IMR-90 (cell line): Measurements from ENCODE around the gene CNGB1. TPM values are rescaled to one million over a fixed set of nuclear protein-coding genes. Genes with fewer than 3 reads are reported as not detected.

Experiments
- ATAC-seq: fragments of 200-7000 bp; cut with Tn5 transposase; 2 replicates; pipeline ENCODE4 v1.9.1; 2020; ENCODE audit warnings: low read depth, mild to moderate bottlenecking, moderate library complexity
- BruUV-seq: library from RNA; stranded (reverse); fragments of 400-500 nt; replicated peaks from 2 replicates; lab custom pipeline; 2021; lab: Mats Ljungman, UMichigan
- CTCF ChIA-PET: fragments of 300-600 bp; formaldehyde crosslinking; extraction: SDS; loops from one replicate; lab custom pipeline; 2021; ENCODE audit warnings: antibody characterized with exemption; lab: Yijun Ruan, JAX
- POLR2A ChIA-PET: fragments of 300-600 bp; sonication (Branson Sonifier 250); formaldehyde crosslinking; loops from one replicate; lab custom pipeline; 2022; ENCODE audit warnings: antibody characterized with exemption; ENCODE audit not compliant: unreplicated experiment; lab: Charles Lee
- DNase-seq: peaks from one replicate; pipeline ENCODE4 v3.0.0; 2013
- H2AFZ ChIP-seq: replicated peaks from 2 replicates; pipeline ENCODE3; 2013; ENCODE audit warnings: low read length, mild to moderate bottlenecking; ENCODE audit not compliant: poor library complexity
- H2AK5ac ChIP-seq: 2 replicates; pipeline ENCODE4 v1.6.1; 2013; ENCODE audit warnings: low read depth, low read length, inconsistent platforms
- H2AK9ac ChIP-seq: replicated peaks from 2 replicates; pipeline ENCODE3; 2013; ENCODE audit warnings: mild to moderate bottlenecking, low read depth, low read length, moderate library complexity; ENCODE audit not compliant: poor library complexity
- H2BK120ac ChIP-seq: 2 replicates; pipeline ENCODE4 v1.6.1; 2013; ENCODE audit warnings: low read depth, low read length, inconsistent platforms
- H2BK15ac ChIP-seq: 3 replicates; pipeline ENCODE4 v1.6.1; 2013; ENCODE audit warnings: low read depth, low read length, inconsistent platforms
- H2BK20ac ChIP-seq: 2 replicates; pipeline ENCODE4 v1.6.1; 2013; ENCODE audit warnings: low read depth, mild to moderate bottlenecking, inconsistent platforms, low read length, moderate library complexity
- H2BK5ac ChIP-seq: 2 replicates; pipeline ENCODE4 v1.6.1; 2013; ENCODE audit warnings: mild to moderate bottlenecking, low read depth, low read length, inconsistent platforms; ENCODE audit not compliant: poor library complexity, severe bottlenecking
- H3K14ac ChIP-seq: replicated peaks from 2 replicates; pipeline ENCODE4 v1.6.1; 2013; ENCODE audit warnings: low read depth, low read length, inconsistent platforms
- H3K18ac ChIP-seq: 2 replicates; pipeline ENCODE4 v1.6.1; 2013; ENCODE audit warnings: low read depth, low read length, control low read depth
- H3K23ac ChIP-seq: 2 replicates; pipeline ENCODE4 v1.6.1; 2013; ENCODE audit warnings: low read depth, low read length, inconsistent platforms
- H3K27ac ChIP-seq: 2 replicates; pipeline ENCODE4 v1.5.1; 2013; ENCODE audit warnings: mild to moderate bottlenecking, control low read depth, low read length; ENCODE audit not compliant: insufficient read depth
- H3K27me3 ChIP-seq: 2 replicates; pipeline ENCODE4 v1.6.1; 2013; ENCODE audit warnings: low read length; ENCODE audit not compliant: control insufficient read depth, insufficient read depth
- H3K36me3 ChIP-seq: 2 replicates; pipeline ENCODE4 v1.6.1; 2013; ENCODE audit warnings: low read length, mixed read lengths; ENCODE audit not compliant: control insufficient read depth, insufficient read depth
- H3K4ac ChIP-seq: 2 replicates; pipeline ENCODE4 v1.6.1; 2013; ENCODE audit warnings: low read depth, low read length, inconsistent platforms
- H3K4me1 ChIP-seq: 2 replicates; pipeline ENCODE4 v1.6.1; 2013; ENCODE audit warnings: low read length, mixed read lengths; ENCODE audit not compliant: control insufficient read depth, insufficient read depth
- H3K4me2 ChIP-seq: 2 replicates; pipeline ENCODE4 v1.6.1; 2013; ENCODE audit warnings: low read depth, mild to moderate bottlenecking, control low read depth, low read length, moderate library complexity
- H3K4me3 ChIP-seq: 2 replicates; pipeline ENCODE4 v1.5.1; 2013; ENCODE audit warnings: low read depth, mild to moderate bottlenecking, control low read depth, low read length, moderate library complexity; ENCODE audit not compliant: insufficient read depth
- H3K56ac ChIP-seq: 2 replicates; pipeline ENCODE4 v1.6.1; 2013; ENCODE audit warnings: low read length, inconsistent platforms; ENCODE audit not compliant: insufficient read depth; ENCODE audit errors: extremely low read depth
- H3K79me1 ChIP-seq, 2 experiments: 2 replicates each; pipeline ENCODE4 v1.6.1; 2013; ENCODE audit warnings: low read length in 2 of 2, inconsistent platforms in 1 of 2, low read depth in 1 of 2
- H3K9ac ChIP-seq: 2 replicates; pipeline ENCODE4 v1.6.1; 2013; ENCODE audit warnings: low read depth, low read length, control low read depth
- H3K9me1 ChIP-seq: 2 replicates; pipeline ENCODE4 v1.6.1; 2013; ENCODE audit warnings: low read length, inconsistent platforms; ENCODE audit not compliant: insufficient read depth
- H3K9me3 ChIP-seq: 2 replicates; pipeline ENCODE4 v1.6.1; 2013; ENCODE audit warnings: low read length; ENCODE audit not compliant: control insufficient read depth, insufficient read depth
- H4K20me1 ChIP-seq: 2 replicates; pipeline ENCODE4 v1.6.1; 2013; ENCODE audit warnings: low read length, inconsistent platforms; ENCODE audit not compliant: insufficient read depth
- H4K5ac ChIP-seq: 2 replicates; pipeline ENCODE4 v1.6.1; 2013; ENCODE audit warnings: mild to moderate bottlenecking, low read depth, low read length, control low read depth
- H4K8ac ChIP-seq, 2 experiments: 2 replicates each; pipeline ENCODE4 v1.6.1; 2013; ENCODE audit warnings: low read depth in 2 of 2, low read length in 2 of 2, control low read depth in 1 of 2, inconsistent platforms in 1 of 2
- H4K91ac ChIP-seq: 2 replicates; pipeline ENCODE4 v1.6.1; 2013; ENCODE audit warnings: low read depth, low read length, inconsistent platforms; ENCODE audit not compliant: insufficient read depth
- CEBPB ChIP-seq: IDR thresholded peaks from 2 replicates; pipeline ENCODE4 v1.6.1; 2012; ENCODE audit warnings: low read depth, low read length, improper control_type of control experiment
- CHD1 ChIP-seq: IDR thresholded peaks from 2 replicates; pipeline ENCODE4 v1.6.1; 2012; ENCODE audit warnings: low read depth, low read length, improper control_type of control experiment
- FOS ChIP-seq: fragments of 150-350 bp; IDR thresholded peaks from 2 replicates; pipeline ENCODE4 v1.6.1; 2016; ENCODE audit warnings: low read depth, low read length
- MAFK ChIP-seq: IDR thresholded peaks from 2 replicates; pipeline ENCODE4 v1.6.1; 2012; ENCODE audit warnings: low read depth, low read length, improper control_type of control experiment
- MAZ ChIP-seq: IDR thresholded peaks from 2 replicates; pipeline ENCODE4 v1.6.1; 2012; ENCODE audit warnings: low read depth, mild to moderate bottlenecking, low read length, improper control_type of control experiment, moderate library complexity, borderline replicate concordance
- RAD21 ChIP-seq: IDR thresholded peaks from 2 replicates; pipeline ENCODE4 v1.6.1; 2012; ENCODE audit warnings: low read length, improper control_type of control experiment
- WGBS, 2 experiments: methylation state at CpG; one replicate each; pipeline versions ENCODE4 v1.1.5 to v1.1.7; 2013; ENCODE audit warnings: missing lambda C conversion rate in 2 of 2; ENCODE audit not compliant: insufficient read length in 1 of 2; ENCODE audit errors: extremely low coverage in 2 of 2; 5-methylcytosine and 5-hydroxymethylcytosine counted together
- dilution Hi-C: fragments of 300-500 bp; cut with HindIII; formaldehyde crosslinking; loops from one replicate; pipeline ENCODE4 v1.14.3; 2018; ENCODE audit warnings: low sequenced_read_pairs; ENCODE audit not compliant: unreplicated experiment
- in situ Hi-C: fragments of 300-500 bp; cut with MboI; formaldehyde crosslinking; loops from 3 replicates; pipeline ENCODE4 v1.14.3; 2019; ENCODE audit warnings: low sequenced_read_pairs, inconsistent platforms, mixed read lengths
- intact Hi-C: fragments of 100-400 bp; cut with micrococcal nuclease; formaldehyde crosslinking; loops from 2 replicates; pipeline ENCODE4 v1.10.0; 2022
- polyA plus RNA-seq, 3 experiments: library from polyadenylated mRNA; depleted of rRNA; stranded (reverse); fragments of >200 nt; gene quantifications; 2 replicates each; pipeline ENCODE4 v1.2.3, GENCODE V29; 2012; ENCODE audit warnings: low replicate concordance in 1 of 3
- total RNA-seq: library from RNA; depleted of rRNA; stranded (reverse); fragments of >200 nt; gene quantifications from 2 replicates; pipeline ENCODE4 v1.2.3, GENCODE V29; 2012

Gene CNGB1
- total and polyA plus RNA-seq, 2 of the 4 experiments (the other 2 are of a cell fraction): not detected

- dilution Hi-C loops: no loop called here
Observed at GRCh38 chr16:57894390-57895080, 76.4 kb downstream of the CNGB1 start.

More at GRCh38 chr16:57894390-57895080, 76.4 kb downstream of the CNGB1 start:
- Histone ChIP-seq H2AK9ac (peak overlapping the region; percentile 31), H2BK15ac (peak overlapping the region; percentile 79), H4K91ac (peak overlapping the region; percentile 85), H3K27me3 (peaks cover 2% of the 10 kb centered on the region; the same call in 1 of the 2 replicates), H3K9me3 (no peaks in the 10 kb centered on the region), H3K9ac (no peak overlapping the region), H3K56ac (no peak overlapping the region), H2BK20ac (peak overlapping the region; percentile 67; the same call in 1 of the 2 replicates), H3K36me3 (no peaks in the 10 kb centered on the region), H2AFZ (peak overlapping the region; percentile 85), H3K4me2 (no peak overlapping the region), H4K5ac (peak overlapping the region; percentile 64), H2BK120ac (peak overlapping the region; percentile 92), H2BK5ac (peak overlapping the region; percentile 59), H3K14ac (peak overlapping the region; percentile 62; the same call in 1 of the 2 replicates), H3K27ac (peak overlapping the region; percentile 48; the same call in 1 of the 2 replicates), H3K4ac (peak overlapping the region; percentile 88), H3K9me1 (peaks cover 16% of the 10 kb centered on the region), H3K18ac (peak overlapping the region; percentile 66; the same call in 1 of the 2 replicates), H2AK5ac (peak overlapping the region; percentile 54), H3K4me1 (peaks cover 10% of the 10 kb centered on the region), H4K8ac (peak overlapping the region; percentile 72 to 92), H3K23ac (peak overlapping the region; percentile 40; the same call in 1 of the 2 replicates), H3K79me1 (no peaks in the 10 kb centered on the region), H4K20me1 (no peaks in the 10 kb centered on the region), H3K4me3 (no peak overlapping the region)
- ATAC-seq (no peak), DNase-seq (no peak)
- in situ Hi-C loops (loop anchor here (5.0 kb wide), 1 partner anchor 108 kb away; the partner anchor contains the start of genes USB1 and ZNF319), intact Hi-C loops (loop anchor here (5.0 kb wide), 1 partner anchor 92 kb away; the partner anchor contains the start of gene KIFC3)
- ChIA-PET CTCF (interaction anchor here (0.6 kb wide), 1 partner anchor 23 kb away, joined by 4 read pairs; no protein-coding TSS in a partner anchor), POLR2A (no interaction called here)
- 88% methylated on average over 3 of the region's 10 CpGs; no CpG with 5 or more reads in 1 of the 2 experiments for WGBS, 2 experiments
- TF ChIP-seq RAD21 (no peak), CEBPB (no peak), FOS (no peak), MAFK (no peak), CHD1 (no peak), MAZ (no peak)
- BruUV-seq: no TSS peak
